A549 (cell line): Measurements from ENCODE around the gene MAFG. TPM values are rescaled to one million over a fixed set of nuclear protein-coding genes. Genes with fewer than 3 reads are reported as not detected.

Experiments
- ATAC-seq, 2 experiments: fragments of 200-7000 bp in 1 of 2; fragments of >200 bp in 1 of 2; cut with Nextera tagmentation in 1 of 2; cut with Tn5 transposase in 1 of 2; 3 replicates each; pipeline versions ENCODE4 v1.8.0 to v1.9.1; 2018 to 2020; ENCODE audit warnings: mild to moderate bottlenecking in 1 of 2, moderate library complexity in 1 of 2
- CTCF ChIA-PET: fragments of 300-600 bp; sonication (Branson Sonifier 250); formaldehyde crosslinking; extraction: SDS; loops from one replicate; lab custom pipeline; 2021; ENCODE audit warnings: antibody characterized with exemption, inconsistent platforms; lab: Yijun Ruan, JAX
- POLR2A ChIA-PET: fragments of 350-600 bp; formaldehyde crosslinking; extraction: SDS; loops from one replicate; lab custom pipeline; 2021; ENCODE audit warnings: antibody characterized with exemption, inconsistent platforms; lab: Yijun Ruan, JAX
- DNase-seq, 2 experiments: peaks; one replicate each; pipeline versions ENCODE4 v3.0.0 to v3.0.0-alpha.2; 2011 to 2016; ENCODE audit warnings: low read depth in 1 of 2, low spot score in 1 of 2
- FAIRE-seq: peaks from 2 replicates; lab custom pipeline; 2011; peaks lifted over from hg19 to GRCh38; lab: Jason Lieb, UNC
- H3K27ac ChIP-seq, 2 experiments: fragments of >200 bp; sonication (Bioruptor Twin); formaldehyde crosslinking; 3 replicates each; pipeline ENCODE4 v1.5.1; 2016 to 2017
- H3K4me1 ChIP-seq: fragments of >200 bp; sonication (Bioruptor Twin); formaldehyde crosslinking; 3 replicates; pipeline ENCODE4 v1.6.1; 2016
- H3K4me2 ChIP-seq: fragments of >200 bp; sonication (Bioruptor Twin); formaldehyde crosslinking; 3 replicates; pipeline ENCODE4 v1.6.1; 2016
- H3K4me3 ChIP-seq: fragments of >200 bp; sonication (Bioruptor Twin); formaldehyde crosslinking; 3 replicates; pipeline ENCODE4 v1.5.1; 2016
- H3K9me3 ChIP-seq: fragments of >200 bp; sonication (Bioruptor Twin); formaldehyde crosslinking; 3 replicates; pipeline ENCODE4 v1.6.1; 2016
- BCL3 ChIP-seq: fragments of >200 bp; sonication (Bioruptor Twin); formaldehyde crosslinking; IDR thresholded peaks from 3 replicates; pipeline ENCODE4 v1.6.1; 2016
- E2F6 ChIP-seq: IDR thresholded peaks from 2 replicates; pipeline ENCODE4 v1.6.1; 2012; ENCODE audit warnings: low read depth, borderline replicate concordance
- EP300 ChIP-seq, 2 experiments: fragments of >200 bp; sonication (Bioruptor Twin); formaldehyde crosslinking; IDR thresholded peaks; 2 replicates in 1 of 2; 3 replicates in 1 of 2; pipeline ENCODE4 v1.6.1; 2016 to 2017
- FOSL2 ChIP-seq, 2 experiments: fragments of 450-650 bp in 1 of 2; fragments of >200 bp in 1 of 2; sonication (Bioruptor Twin) in 1 of 2; formaldehyde crosslinking; IDR thresholded peaks; 2 replicates each; pipeline versions ENCODE4 v1.5.0 to v1.6.1; 2016 to 2020; ENCODE audit warnings: mild to moderate bottlenecking in 1 of 2, moderate library complexity in 1 of 2
- HMGXB4 ChIP-seq: fragments of 250-450 bp; sonication (Bioruptor Pico); IDR thresholded peaks from 2 replicates; pipeline ENCODE4 v1.5.0; 2021; ENCODE audit warnings: mild to moderate bottlenecking, moderate library complexity, borderline replicate concordance
- HOXA7 ChIP-seq: fragments of 250-450 bp; sonication (Bioruptor Pico); IDR thresholded peaks from 2 replicates; pipeline ENCODE4 v1.5.0; 2020; ENCODE audit warnings: mild to moderate bottlenecking, moderate library complexity
- HOXB13 ChIP-seq: fragments of 250-450 bp; sonication (Bioruptor Pico); IDR thresholded peaks from 2 replicates; pipeline ENCODE4 v1.5.0; 2020; ENCODE audit warnings: low read depth, mild to moderate bottlenecking, moderate library complexity
- HOXB5 ChIP-seq: fragments of 250-450 bp; sonication (Bioruptor Pico); IDR thresholded peaks from 2 replicates; pipeline ENCODE4 v1.5.0; 2020; ENCODE audit warnings: mild to moderate bottlenecking, moderate library complexity
- KDM5A ChIP-seq: fragments of 200-600 bp; sonication (generic); IDR thresholded peaks from 2 replicates; pipeline ENCODE4 v1.6.1; 2016; ENCODE audit warnings: antibody characterized with exemption, mild to moderate bottlenecking
- MAX ChIP-seq: IDR thresholded peaks from 2 replicates; pipeline ENCODE4 v1.6.1; 2012
- PBX3 ChIP-seq: IDR thresholded peaks from 2 replicates; pipeline ENCODE4 v1.6.1; 2012
- SMC3 ChIP-seq: fragments of >200 bp; sonication (Bioruptor Twin); formaldehyde crosslinking; IDR thresholded peaks from 3 replicates; pipeline ENCODE4 v1.6.1; 2018; ENCODE audit warnings: inconsistent platforms
- TFCP2L1 ChIP-seq: fragments of 250-450 bp; sonication (Bioruptor Pico); IDR thresholded peaks from 2 replicates; pipeline ENCODE4 v1.5.0; 2021; ENCODE audit warnings: mild to moderate bottlenecking
- TP53 ChIP-seq: fragments of 250-450 bp; sonication (Bioruptor Pico); IDR thresholded peaks from 2 replicates; pipeline ENCODE4 v1.5.0; 2021; ENCODE audit warnings: mild to moderate bottlenecking, moderate library complexity
- ZSCAN20 ChIP-seq: fragments of 250-450 bp; sonication (Bioruptor Pico); IDR thresholded peaks from 2 replicates; pipeline ENCODE4 v1.8.0; 2022; ENCODE audit warnings: mild to moderate bottlenecking, moderate library complexity
- WGBS: methylation state at CpG from one replicate; pipeline ENCODE4 v1.1.6; 2017; ENCODE audit errors: missing lambda C conversion rate; 5-methylcytosine and 5-hydroxymethylcytosine counted together
- polyA plus RNA-seq, 4 experiments: library from polyadenylated mRNA; depleted of rRNA in 3 of 4; stranded (reverse); fragments of >200 nt; fragmentation: RNase III in 1 of 4; extraction: RNeasy Plus Mini Kit Qiagen cat#74134 plus additional on column Dnase treatment in 1 of 4; gene quantifications; 2 replicates in 3 of 4; 3 replicates in 1 of 4; pipeline ENCODE4 v1.2.3, GENCODE V29; 2011 to 2017

The MAFG gene
- polyA plus RNA-seq, 2 of the 4 experiments (the other 2 are of a cell fraction) = 47.9 to 57.9 TPM

- peak overlapping the region; percentile 96 to 98 for H3K27ac ChIP-seq
These were observed 4.8 kb downstream of the MAFG start for GRCh38 chr17:81922566-81923301.

GRCh38 chr17:81921996-81922565, 5.5 kb downstream of the MAFG start:
- ATAC-seq (no peak), DNase-seq (no peak), FAIRE-seq (no peak)
- Histone ChIP-seq H3K4me1 (peaks cover 77% of the 10 kb centered on the region), H3K27ac (peak overlapping the region; percentile 96 to 98), H3K9me3 (no peaks in the 10 kb centered on the region), H3K4me3 (peak overlapping the region; percentile 57), H3K4me2 (peak overlapping the region; percentile 96)
- TF ChIP-seq HOXB13 (CRISPR knock-in tag) (no peak), TFCP2L1 (CRISPR knock-in tag) (0 out of 2 replicates have a peak, but pooled peaks have one; percentile 51)
- ChIA-PET CTCF (interaction anchor here (1.0 to 12.8 kb wide), 8 partner anchors 10 to 188 kb away, joined by 3 to 99 read pairs (median 22); partner anchors contain the start of genes ARHGDIA, CENPX, LRRC45 and NOTUM), POLR2A (interaction anchor here (1.1 kb wide), 2 partner anchors 56 to 89 kb away, joined by 3 read pairs; partner anchors contain the start of gene MCRIP1)
- 91% methylated on average over 23 of the region's 23 CpGs for WGBS

More at GRCh38 chr17:81922566-81923301, 4.8 kb downstream of the MAFG start:
- DNase-seq = peak in 1 of 2 experiments; percentile 91
- CTCF ChIA-PET = interaction anchor here (1.0 to 12.8 kb wide), 8 partner anchors 11 to 188 kb away, joined by 3 to 99 read pairs (median 21); partner anchors contain the start of genes ARHGDIA, CENPX, LRRC45 and NOTUM
- WGBS = 31% methylated on average over 51 of the region's 58 CpGs
- no peaks in the 10 kb centered on the region for H3K9me3 ChIP-seq
- peak overlapping the region; percentile 96 for H3K4me2 ChIP-seq
- POLR2A ChIA-PET = interaction anchor here (1.1 to 1.9 kb wide), 5 partner anchors 12 to 90 kb away, joined by 3 to 5 read pairs (median 3); partner anchors contain the start of genes MCRIP1 and PCYT2
- TF ChIP-seq SMC3 (no peak), ZSCAN20 (no peak), E2F6 (peak; percentile 94), BCL3 (no peak), MAX (peak; percentile 94), HOXA7 (no peak), KDM5A (no peak), TP53 (CRISPR knock-in tag) (no peak), FOSL2 (IDR thresholded peaks at IDR 0.05) (no peak), FOSL2 (CRISPR knock-in tag; IDR thresholded peaks at IDR 0.05) (peak; percentile 33; the same call in 1 of the 2 replicates), HMGXB4 (CRISPR knock-in tag) (no peak), PBX3 (peak; percentile 33), EP300 (IDR thresholded peaks at IDR 0.05) (no peak), HOXB5 (CRISPR knock-in tag) (peak; percentile 52; the same call in 1 of the 2 replicates)
- H3K4me3 ChIP-seq = peak overlapping the region; percentile 57
- no peak for FAIRE-seq
- H3K4me1 ChIP-seq = peaks cover 75% of the 10 kb centered on the region
- peak; percentile 8 to 46; a peak in 4 of 6 replicates for ATAC-seq
